ENCODE data around the gene TMIGD2.

GRCh38 chr19:4257025-4257424 lies 45.2 kb downstream of the TMIGD2 start:
- no peak for TF ChIP-seq CTCF (IDR thresholded peaks at IDR 0.05; ENCODE audit: poor library complexity)
- no peak for TF ChIP-seq EZH2 (IDR thresholded peaks at IDR 0.05; ENCODE audit: borderline replicate concordance)
- no peak for TF ChIP-seq EZH2phosphoT487 (IDR thresholded peaks at IDR 0.05; ENCODE audit: low read depth, severe bottlenecking, unreplicated experiment)
